ENCODE results near the gene HIF1A.

The HIF1A gene

GRCh38 chr14:61672796-61673195 is 22.5 kb upstream of the HIF1A start:
- in situ Hi-C loops (cut with MboI; ENCODE audit: low pct_unique_long_range_greater_than_20kb, low sequenced_read_pairs, unreplicated experiment): no loop called here
- no peak for DNase-seq (ENCODE audit: low spot score)
- no peak for TF ChIP-seq CTCF (IDR thresholded peaks at IDR 0.05; ENCODE audit: extremely low read depth, insufficient read depth, missing control alignments)

- no peak for TF ChIP-seq CTCF (IDR thresholded peaks at IDR 0.05; ENCODE audit: extremely low read depth, insufficient read depth, missing control alignments)
- in situ Hi-C loops (cut with MboI; ENCODE audit: low pct_unique_long_range_greater_than_20kb, low sequenced_read_pairs, unreplicated experiment): no loop called here
- DNase-seq (ENCODE audit: low spot score): no peak
Measured at GRCh38 chr14:61673305-61673704, 22.0 kb upstream of the HIF1A start.

GRCh38 chr14:61675291-61675690 is 20.0 kb upstream of the HIF1A start:
- in situ Hi-C loops (cut with MboI; ENCODE audit: low pct_unique_long_range_greater_than_20kb, low sequenced_read_pairs, unreplicated experiment): no loop called here
- no peak for TF ChIP-seq CTCF (IDR thresholded peaks at IDR 0.05; ENCODE audit: extremely low read depth, insufficient read depth, missing control alignments)
- DNase-seq (ENCODE audit: low spot score): no peak

GRCh38 chr14:61677479-61677878 is 17.8 kb upstream of the HIF1A start:
- in situ Hi-C loops (cut with MboI; ENCODE audit: low pct_unique_long_range_greater_than_20kb, low sequenced_read_pairs, unreplicated experiment): no loop called here
- no peak for TF ChIP-seq CTCF (IDR thresholded peaks at IDR 0.05; ENCODE audit: extremely low read depth, insufficient read depth, missing control alignments)
- DNase-seq (ENCODE audit: low spot score): no peak

GRCh38 chr14:61678975-61679374 is 16.3 kb upstream of the HIF1A start:
- DNase-seq (ENCODE audit: low spot score): no peak
- in situ Hi-C loops (cut with MboI; ENCODE audit: low pct_unique_long_range_greater_than_20kb, low sequenced_read_pairs, unreplicated experiment): no loop called here
- no peak for TF ChIP-seq CTCF (IDR thresholded peaks at IDR 0.05; ENCODE audit: extremely low read depth, insufficient read depth, missing control alignments)

- in situ Hi-C loops (cut with MboI; ENCODE audit: low pct_unique_long_range_greater_than_20kb, low sequenced_read_pairs, unreplicated experiment): no loop called here
- DNase-seq (ENCODE audit: low spot score): no peak
- TF ChIP-seq CTCF (IDR thresholded peaks at IDR 0.05; ENCODE audit: extremely low read depth, insufficient read depth, missing control alignments): no peak
Measured at GRCh38 chr14:61681413-61681812, 13.9 kb upstream of the HIF1A start.

GRCh38 chr14:61683108-61683507 is 12.2 kb upstream of the HIF1A start:
- in situ Hi-C loops (cut with MboI; ENCODE audit: low pct_unique_long_range_greater_than_20kb, low sequenced_read_pairs, unreplicated experiment): no loop called here
- TF ChIP-seq CTCF (IDR thresholded peaks at IDR 0.05; ENCODE audit: extremely low read depth, insufficient read depth, missing control alignments): no peak
- DNase-seq (ENCODE audit: low spot score): no peak
